Measurements from ENCODE around the gene EVC.

- TF ChIP-seq, protein P1, sequence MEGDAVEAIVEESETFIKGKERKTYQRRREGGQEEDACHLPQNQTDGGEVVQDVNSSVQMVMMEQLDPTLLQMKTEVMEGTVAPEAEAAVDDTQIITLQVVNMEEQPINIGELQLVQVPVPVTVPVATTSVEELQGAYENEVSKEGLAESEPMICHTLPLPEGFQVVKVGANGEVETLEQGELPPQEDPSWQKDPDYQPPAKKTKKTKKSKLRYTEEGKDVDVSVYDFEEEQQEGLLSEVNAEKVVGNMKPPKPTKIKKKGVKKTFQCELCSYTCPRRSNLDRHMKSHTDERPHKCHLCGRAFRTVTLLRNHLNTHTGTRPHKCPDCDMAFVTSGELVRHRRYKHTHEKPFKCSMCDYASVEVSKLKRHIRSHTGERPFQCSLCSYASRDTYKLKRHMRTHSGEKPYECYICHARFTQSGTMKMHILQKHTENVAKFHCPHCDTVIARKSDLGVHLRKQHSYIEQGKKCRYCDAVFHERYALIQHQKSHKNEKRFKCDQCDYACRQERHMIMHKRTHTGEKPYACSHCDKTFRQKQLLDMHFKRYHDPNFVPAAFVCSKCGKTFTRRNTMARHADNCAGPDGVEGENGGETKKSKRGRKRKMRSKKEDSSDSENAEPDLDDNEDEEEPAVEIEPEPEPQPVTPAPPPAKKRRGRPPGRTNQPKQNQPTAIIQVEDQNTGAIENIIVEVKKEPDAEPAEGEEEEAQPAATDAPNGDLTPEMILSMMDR (IDR thresholded peaks at IDR 0.05) = no peak
- no peak for TF ChIP-seq POLR2A (IDR thresholded peaks at IDR 0.05)
Observed at GRCh38 chr4:5724377-5724776, 13.4 kb downstream of the EVC start.
